ENCODE results near the gene CAMK2B.

DNA sequence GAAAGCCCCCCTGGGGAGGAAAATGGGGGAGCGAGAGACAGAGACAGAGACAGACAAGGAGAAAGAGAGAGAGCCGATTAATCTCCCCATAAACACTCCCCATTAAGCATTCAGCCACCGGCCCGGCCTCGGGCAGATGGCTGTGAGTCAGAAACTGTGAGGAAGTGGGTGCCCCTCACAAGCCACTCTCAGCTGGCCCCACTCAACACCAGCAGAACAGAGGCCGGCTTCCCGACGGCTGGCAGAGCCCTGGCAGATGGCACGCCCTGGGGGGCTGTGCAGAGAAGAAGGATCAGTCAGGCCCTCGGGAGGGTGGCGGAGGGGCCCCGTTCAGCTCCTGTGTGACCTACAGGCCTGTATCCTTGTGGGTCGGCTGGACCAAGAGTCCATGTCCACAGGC, 41.2 kb downstream of the CAMK2B start:
- TF ChIP-seq, protein P1, sequence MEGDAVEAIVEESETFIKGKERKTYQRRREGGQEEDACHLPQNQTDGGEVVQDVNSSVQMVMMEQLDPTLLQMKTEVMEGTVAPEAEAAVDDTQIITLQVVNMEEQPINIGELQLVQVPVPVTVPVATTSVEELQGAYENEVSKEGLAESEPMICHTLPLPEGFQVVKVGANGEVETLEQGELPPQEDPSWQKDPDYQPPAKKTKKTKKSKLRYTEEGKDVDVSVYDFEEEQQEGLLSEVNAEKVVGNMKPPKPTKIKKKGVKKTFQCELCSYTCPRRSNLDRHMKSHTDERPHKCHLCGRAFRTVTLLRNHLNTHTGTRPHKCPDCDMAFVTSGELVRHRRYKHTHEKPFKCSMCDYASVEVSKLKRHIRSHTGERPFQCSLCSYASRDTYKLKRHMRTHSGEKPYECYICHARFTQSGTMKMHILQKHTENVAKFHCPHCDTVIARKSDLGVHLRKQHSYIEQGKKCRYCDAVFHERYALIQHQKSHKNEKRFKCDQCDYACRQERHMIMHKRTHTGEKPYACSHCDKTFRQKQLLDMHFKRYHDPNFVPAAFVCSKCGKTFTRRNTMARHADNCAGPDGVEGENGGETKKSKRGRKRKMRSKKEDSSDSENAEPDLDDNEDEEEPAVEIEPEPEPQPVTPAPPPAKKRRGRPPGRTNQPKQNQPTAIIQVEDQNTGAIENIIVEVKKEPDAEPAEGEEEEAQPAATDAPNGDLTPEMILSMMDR (IDR thresholded peaks at IDR 0.05): no peak
- TF ChIP-seq POLR2A (IDR thresholded peaks at IDR 0.05): no peak
